Suprapubic skin (tissue), 3 donors: ENCODE results near the gene IGFBP2.

Source experiments
- EP300 ChIP-seq: sonication (generic); formaldehyde crosslinking; IDR thresholded peaks from one replicate; pipeline ENCODE4 v1.6.1; 2017; ENCODE audit warnings: antibody characterized with exemption
- TF ChIP-seq, protein P1 (sequence below), 2 donors: fragments of 200-600 bp in 1 of 2; fragments of 450-650 bp in 1 of 2; sonication (generic) in 1 of 2; IDR thresholded peaks; one replicate each; pipeline ENCODE4 v1.5.1; 2016 to 2019; ENCODE audit warnings: antibody characterized with exemption in 2 of 2, mild to moderate bottlenecking in 1 of 2, moderate library complexity in 1 of 2

DNA sequence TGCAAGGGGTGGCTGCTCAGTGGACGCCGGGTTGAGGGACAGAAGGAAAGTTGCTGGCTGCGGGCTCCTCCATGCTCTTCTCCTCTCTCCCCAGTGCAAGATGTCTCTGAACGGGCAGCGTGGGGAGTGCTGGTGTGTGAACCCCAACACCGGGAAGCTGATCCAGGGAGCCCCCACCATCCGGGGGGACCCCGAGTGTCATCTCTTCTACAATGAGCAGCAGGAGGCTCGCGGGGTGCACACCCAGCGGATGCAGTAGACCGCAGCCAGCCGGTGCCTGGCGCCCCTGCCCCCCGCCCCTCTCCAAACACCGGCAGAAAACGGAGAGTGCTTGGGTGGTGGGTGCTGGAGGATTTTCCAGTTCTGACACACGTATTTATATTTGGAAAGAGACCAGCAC, 30.6 kb downstream of the IGFBP2 start:
- TF ChIP-seq, protein P1, sequence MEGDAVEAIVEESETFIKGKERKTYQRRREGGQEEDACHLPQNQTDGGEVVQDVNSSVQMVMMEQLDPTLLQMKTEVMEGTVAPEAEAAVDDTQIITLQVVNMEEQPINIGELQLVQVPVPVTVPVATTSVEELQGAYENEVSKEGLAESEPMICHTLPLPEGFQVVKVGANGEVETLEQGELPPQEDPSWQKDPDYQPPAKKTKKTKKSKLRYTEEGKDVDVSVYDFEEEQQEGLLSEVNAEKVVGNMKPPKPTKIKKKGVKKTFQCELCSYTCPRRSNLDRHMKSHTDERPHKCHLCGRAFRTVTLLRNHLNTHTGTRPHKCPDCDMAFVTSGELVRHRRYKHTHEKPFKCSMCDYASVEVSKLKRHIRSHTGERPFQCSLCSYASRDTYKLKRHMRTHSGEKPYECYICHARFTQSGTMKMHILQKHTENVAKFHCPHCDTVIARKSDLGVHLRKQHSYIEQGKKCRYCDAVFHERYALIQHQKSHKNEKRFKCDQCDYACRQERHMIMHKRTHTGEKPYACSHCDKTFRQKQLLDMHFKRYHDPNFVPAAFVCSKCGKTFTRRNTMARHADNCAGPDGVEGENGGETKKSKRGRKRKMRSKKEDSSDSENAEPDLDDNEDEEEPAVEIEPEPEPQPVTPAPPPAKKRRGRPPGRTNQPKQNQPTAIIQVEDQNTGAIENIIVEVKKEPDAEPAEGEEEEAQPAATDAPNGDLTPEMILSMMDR (IDR thresholded peaks at IDR 0.05), result no peak
- TF ChIP-seq EP300, result no peak
